NCI-H1694 treated with DMSO at 0.1 percent for 48 hours (cell line): ENCODE measurements around the gene MYO1E.
"Not testable (repeated sequence)": the region's sequence is repeated elsewhere in the genome, so short reads cannot be mapped to it uniquely, and the experiment has no call there.

Source experiments
- DNase-seq: peaks from one replicate; lab custom pipeline; 2025; lab: John Stamatoyannopoulos, UW

MYO1E gene

GRCh38 chr15:59127255-59127654 is 245.4 kb downstream of the MYO1E start:
- not testable (repeated sequence) for DNase-seq

GRCh38 chr15:59125683-59126082 is 247.0 kb downstream of the MYO1E start:
- DNase-seq: not testable (repeated sequence)

DNA sequence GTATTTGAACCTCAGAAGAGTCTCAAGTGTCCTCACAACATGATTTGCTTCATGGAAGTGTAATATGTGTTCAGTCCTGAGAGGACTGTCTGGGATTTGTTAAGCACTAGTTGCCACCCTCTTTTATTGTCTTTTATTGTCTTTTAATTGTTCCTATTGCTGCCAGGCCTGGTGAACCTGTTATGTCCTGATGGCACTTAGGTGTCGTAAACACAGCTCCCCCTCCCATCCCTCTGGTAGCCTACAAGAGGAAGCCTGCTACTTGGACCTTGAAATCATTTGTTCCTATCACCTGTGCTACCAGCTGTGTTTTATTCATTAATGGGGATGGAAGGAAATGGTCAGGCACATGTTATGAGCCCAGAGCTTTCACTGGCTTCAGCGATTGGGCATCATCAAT is 248.4 kb downstream of the MYO1E start:
- no peak for DNase-seq

DNA sequence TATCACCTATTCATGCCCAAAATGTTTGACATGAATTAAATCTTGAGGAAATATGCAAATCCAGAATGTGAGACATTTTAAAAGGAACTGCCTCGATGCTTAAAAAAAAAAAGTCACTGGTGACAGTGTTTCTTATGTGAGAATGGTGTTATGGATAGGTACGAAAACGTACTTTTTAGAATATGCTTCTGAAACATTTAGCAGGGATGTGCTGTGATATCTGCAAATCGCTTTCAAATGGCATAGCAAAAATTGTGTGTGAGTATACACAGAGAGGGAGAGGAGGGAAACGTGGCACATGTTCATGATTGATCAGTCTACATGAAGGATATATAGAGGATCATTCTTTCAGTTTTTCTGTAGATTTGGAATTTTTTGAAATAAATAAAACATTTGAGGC is 251.7 kb downstream of the MYO1E start:
- no peak for DNase-seq

GRCh38 chr15:59119625-59120024 is 253.0 kb downstream of the MYO1E start:
- no peak for DNase-seq

DNA sequence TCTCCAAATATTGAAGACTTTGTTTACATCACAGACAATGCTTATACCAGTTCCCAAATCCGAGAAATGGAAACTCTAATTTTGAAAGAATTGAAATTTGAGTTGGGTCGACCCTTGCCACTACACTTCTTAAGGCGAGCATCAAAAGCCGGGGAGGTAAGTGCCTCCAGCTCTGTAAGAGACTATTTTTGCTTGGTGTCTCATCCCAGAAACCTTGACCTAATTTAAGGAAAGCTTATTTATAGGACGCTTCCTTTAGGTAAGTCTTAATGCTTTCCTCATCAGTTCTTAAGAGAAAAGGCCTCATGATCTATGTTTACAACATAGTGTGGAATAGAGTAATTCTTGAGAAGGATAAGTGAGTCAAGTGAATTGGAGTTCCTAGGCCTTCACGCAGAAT is 255.9 kb downstream of the MYO1E start:
- no peak for DNase-seq

DNA sequence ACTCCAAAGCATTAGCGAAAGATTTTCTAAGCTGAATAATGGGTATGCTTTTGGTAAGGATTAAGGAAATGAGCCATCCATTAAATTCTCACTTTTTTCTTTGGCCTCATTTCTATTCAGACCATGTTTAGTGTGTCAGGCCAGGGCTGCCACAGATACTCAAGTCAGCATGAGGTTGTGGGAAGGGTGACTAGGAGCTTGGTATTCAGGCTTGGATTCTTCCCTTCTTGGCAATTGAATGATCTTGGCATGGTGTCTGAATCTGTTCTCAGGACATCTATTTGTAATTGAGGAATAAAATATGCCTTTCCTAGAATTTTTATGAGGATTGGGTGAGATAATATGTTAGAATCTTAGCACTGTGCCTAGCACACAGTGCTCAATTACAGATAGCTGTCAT is 256.5 kb downstream of the MYO1E start:
- no peak for DNase-seq

DNA sequence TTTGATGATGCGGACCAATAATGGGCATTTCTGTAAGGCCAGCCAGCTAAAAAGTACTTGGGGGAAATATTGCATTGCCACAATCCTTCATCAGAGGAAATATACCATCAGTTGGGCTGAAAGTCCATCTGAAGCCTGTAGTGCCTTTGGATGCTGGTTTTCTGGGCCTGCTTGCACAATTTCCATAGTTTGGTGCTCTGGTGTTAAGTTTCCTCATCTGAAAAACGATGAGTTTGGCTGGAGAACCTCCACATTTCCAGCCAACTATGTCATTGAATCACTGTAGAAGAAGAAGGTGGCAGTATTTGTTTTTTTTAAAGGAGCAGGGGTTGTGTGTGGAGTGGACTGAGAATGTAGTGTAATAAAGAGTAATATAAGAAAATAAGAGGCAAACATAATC is 257.6 kb downstream of the MYO1E start:
- no peak for DNase-seq

GRCh38 chr15:59111251-59111650 is 261.4 kb downstream of the MYO1E start:
- no peak for DNase-seq

GRCh38 chr15:59105854-59106253 is 266.8 kb downstream of the MYO1E start:
- no peak for DNase-seq

DNA sequence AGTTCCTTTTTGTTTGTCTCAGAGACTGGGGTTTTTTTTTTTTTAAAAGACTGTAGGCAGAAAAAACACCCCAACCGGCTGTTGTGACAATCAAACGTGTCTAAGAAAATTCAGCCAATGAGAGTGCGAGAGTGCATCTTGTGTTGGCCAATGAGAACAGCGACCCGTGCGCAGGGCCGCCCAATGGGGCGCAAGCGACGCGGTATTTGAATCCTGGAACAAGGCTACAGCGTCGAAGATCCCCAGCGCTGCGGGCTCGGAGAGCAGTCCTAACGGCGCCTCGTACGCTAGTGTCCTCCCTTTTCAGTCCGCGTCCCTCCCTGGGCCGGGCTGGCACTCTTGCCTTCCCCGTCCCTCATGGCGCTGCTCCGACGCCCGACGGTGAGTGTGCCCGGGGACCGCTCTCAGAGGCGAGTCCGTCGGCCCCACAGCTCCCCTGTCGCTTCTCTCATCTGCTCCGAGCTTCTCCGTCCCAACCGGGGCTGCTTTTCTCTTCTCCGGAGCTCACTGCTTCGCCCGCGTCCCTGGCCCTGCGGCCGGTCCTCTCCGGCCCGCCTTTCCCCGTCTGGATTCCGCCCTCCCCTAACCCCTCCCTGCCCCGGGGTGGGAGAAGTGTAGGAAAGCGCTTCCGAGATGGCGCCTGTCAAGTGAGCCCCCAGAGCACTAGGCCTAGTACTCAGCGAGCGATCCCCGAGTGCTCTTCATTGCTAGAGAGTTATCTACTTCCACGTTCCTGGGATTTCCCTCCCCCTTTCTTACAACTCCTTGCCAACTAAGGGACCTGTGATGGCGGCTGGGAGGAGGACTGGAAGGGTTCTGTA is 267.5 kb downstream of the MYO1E start, which contains the start of gene CCNB2:
Gene CCNB2, plus strand, starts transcription at position 235 of the 821 bp plus-strand sequence. Its CDS starts 123 bp downstream, at position 358.
- DNase-seq: peak; percentile 92

DNA sequence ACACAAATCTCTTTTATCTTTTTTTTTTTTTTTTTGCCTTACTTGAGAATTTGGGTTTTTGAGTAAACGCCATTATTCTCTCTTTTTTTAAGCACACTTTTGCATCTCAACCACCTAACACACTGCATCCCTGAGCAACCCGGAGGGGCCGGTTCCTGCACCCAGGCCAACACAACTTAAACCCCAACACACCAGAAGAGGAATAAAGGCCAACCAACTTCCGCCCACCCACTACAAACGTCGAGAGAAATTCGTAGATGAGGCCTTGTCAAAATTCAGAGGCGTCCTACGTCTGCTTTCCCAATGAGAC is 268.1 kb downstream of the MYO1E start:
- DNase-seq: no peak

DNA sequence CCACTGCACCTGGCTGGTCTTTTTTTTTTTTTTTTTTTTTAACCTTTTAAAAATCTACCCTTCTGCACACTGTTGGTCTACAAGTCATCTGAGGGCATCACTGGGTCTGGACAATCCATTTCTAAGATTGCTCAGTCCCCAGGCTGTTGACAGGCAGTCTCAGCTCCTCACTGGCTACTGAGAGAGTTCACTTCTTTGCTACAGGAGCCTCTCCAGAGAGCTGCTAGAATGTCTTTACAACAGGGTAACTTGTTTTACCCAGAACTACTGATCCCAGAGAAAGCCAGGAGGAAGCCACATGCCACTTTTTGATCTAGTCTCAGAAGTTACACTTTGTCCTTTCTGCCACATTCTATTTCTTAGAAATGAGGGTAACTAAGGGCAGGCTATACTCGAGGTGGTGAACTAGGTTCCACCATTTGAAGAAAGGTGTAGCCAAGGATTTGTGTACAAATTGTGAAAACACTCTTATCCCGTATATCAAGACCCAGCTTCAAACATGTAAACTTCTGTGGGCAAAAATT is 273.4 kb downstream of the MYO1E start:
- no peak for DNase-seq

DNA sequence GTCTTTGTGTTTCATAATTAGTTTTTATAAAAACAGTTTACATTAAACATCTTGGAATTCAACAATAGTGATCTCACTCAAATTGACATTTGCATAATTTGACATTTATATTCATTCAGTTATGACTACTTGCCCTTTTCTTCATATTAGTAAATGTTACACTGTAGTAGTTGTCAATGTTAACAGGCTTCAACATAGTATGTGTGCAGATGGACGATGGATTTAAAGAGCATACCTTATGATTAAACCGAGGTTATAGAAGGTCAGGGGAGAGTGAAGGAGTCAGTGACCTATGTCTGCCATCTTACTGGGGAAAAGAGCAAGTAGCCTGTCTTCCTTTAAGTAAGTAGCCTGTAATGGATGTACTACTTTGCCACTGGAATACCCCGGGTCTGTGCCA is 276.2 kb downstream of the MYO1E start:
- DNase-seq: no peak

GRCh38 chr15:59094077-59094476 is 278.6 kb downstream of the MYO1E start:
- no peak for DNase-seq

DNA sequence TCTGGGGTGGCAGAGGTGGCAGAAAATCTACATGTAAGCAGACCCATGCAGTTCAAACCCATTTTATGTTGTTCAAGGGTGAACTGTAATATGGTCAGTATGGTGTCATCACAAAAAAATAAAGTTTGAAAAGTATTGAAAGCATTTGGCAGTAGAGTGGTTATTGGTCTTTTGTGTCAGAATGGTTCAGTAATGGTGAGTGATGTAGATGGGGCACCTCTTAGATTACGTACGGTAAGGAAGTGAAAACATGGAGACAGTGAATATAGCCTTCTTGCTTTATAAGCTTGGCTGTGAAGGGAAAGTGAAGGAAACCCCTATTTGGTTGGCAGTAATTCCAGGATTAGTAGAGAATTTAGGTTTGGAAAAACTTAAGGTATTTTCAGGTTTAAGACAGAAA is 284.9 kb downstream of the MYO1E start:
- DNase-seq: no peak
